ENCODE data around the gene UQCRH.
"Not testable (repeated sequence)": the region's sequence is repeated elsewhere in the genome, so short reads cannot be mapped to it uniquely, and the experiment has no call there.

GRCh38 chr1:46319960-46320914 lies 16.7 kb downstream of the UQCRH start:
- not testable (repeated sequence) for TF ChIP-seq POLR2AphosphoS5 (IDR thresholded peaks at IDR 0.05; ENCODE audit: low read depth, low read length); EZH2 (IDR thresholded peaks at IDR 0.05; ENCODE audit: low read depth, low read length, severe bottlenecking)
